GM23338 (cell line): ENCODE results near the gene PURA.

ENCODE experiments used
- EZH2 ChIP-seq: fragments of 200-600 bp; sonication (generic); IDR thresholded peaks from one replicate; pipeline ENCODE4 v1.8.0; 2017; ENCODE audit warnings: antibody characterized with exemption, mild to moderate bottlenecking, low read depth; ENCODE audit not compliant: unreplicated experiment
- POLR2AphosphoS5 ChIP-seq: IDR thresholded peaks from 2 replicates; pipeline ENCODE4 v1.6.1; 2016; ENCODE audit warnings: antibody characterized with exemption, low read depth
- STAT1 ChIP-seq: IDR thresholded peaks from one replicate; pipeline ENCODE4 v1.6.1; 2016; ENCODE audit warnings: antibody characterized with exemption; ENCODE audit not compliant: unreplicated experiment
- ZNF114 ChIP-seq: fragments of 250-450 bp; sonication (Bioruptor Pico); IDR thresholded peaks from 2 replicates; pipeline ENCODE4 v1.5.0; 2020; ENCODE audit warnings: mild to moderate bottlenecking, moderate library complexity
- TF ChIP-seq, protein P1 (sequence below), 2 experiments: fragments of 200-600 bp in 1 of 2; sonication (generic) in 1 of 2; conservative IDR thresholded peaks; 2 replicates each; pipeline versions ENCODE4 v1.5.1 to v1.6.1; 2016 to 2017; ENCODE audit warnings: antibody characterized with exemption in 2 of 2, low read depth in 2 of 2, mild to moderate bottlenecking in 2 of 2, moderate library complexity in 1 of 2
- TF ChIP-seq, protein P2 (sequence below): IDR thresholded peaks from one replicate; pipeline ENCODE4 v1.6.1; 2018; ENCODE audit warnings: antibody characterized with exemption; ENCODE audit not compliant: unreplicated experiment

DNA sequence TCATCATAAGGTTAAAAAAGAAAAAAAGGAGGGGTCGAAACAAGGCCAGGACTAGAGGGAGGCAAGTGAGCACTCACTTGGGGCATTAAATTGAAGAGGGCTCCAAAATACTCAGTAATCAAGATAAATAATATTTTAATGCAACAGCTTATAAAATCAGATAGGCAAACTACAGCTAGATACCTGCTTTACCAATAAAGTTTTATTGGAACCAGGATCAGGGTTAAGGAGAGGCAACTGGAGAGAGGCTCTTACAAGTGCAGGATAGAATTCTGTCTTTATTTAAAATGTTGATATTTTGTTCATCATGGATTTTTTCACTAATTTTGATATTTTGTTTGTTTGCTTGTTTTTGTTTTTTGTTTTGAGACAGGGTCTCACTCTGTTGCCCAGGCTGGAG is 30.3 kb upstream of the PURA start:
- TF ChIP-seq EZH2 (no peak), POLR2AphosphoS5 (no peak), STAT1 (no peak), ZNF114 (CRISPR knock-in tag) (no peak)
- TF ChIP-seq, protein P1, sequence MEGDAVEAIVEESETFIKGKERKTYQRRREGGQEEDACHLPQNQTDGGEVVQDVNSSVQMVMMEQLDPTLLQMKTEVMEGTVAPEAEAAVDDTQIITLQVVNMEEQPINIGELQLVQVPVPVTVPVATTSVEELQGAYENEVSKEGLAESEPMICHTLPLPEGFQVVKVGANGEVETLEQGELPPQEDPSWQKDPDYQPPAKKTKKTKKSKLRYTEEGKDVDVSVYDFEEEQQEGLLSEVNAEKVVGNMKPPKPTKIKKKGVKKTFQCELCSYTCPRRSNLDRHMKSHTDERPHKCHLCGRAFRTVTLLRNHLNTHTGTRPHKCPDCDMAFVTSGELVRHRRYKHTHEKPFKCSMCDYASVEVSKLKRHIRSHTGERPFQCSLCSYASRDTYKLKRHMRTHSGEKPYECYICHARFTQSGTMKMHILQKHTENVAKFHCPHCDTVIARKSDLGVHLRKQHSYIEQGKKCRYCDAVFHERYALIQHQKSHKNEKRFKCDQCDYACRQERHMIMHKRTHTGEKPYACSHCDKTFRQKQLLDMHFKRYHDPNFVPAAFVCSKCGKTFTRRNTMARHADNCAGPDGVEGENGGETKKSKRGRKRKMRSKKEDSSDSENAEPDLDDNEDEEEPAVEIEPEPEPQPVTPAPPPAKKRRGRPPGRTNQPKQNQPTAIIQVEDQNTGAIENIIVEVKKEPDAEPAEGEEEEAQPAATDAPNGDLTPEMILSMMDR (conservative IDR thresholded peaks at IDR 0.05; ENCODE audit: low read depth in 2 of 2): no peak
- TF ChIP-seq, protein P2, sequence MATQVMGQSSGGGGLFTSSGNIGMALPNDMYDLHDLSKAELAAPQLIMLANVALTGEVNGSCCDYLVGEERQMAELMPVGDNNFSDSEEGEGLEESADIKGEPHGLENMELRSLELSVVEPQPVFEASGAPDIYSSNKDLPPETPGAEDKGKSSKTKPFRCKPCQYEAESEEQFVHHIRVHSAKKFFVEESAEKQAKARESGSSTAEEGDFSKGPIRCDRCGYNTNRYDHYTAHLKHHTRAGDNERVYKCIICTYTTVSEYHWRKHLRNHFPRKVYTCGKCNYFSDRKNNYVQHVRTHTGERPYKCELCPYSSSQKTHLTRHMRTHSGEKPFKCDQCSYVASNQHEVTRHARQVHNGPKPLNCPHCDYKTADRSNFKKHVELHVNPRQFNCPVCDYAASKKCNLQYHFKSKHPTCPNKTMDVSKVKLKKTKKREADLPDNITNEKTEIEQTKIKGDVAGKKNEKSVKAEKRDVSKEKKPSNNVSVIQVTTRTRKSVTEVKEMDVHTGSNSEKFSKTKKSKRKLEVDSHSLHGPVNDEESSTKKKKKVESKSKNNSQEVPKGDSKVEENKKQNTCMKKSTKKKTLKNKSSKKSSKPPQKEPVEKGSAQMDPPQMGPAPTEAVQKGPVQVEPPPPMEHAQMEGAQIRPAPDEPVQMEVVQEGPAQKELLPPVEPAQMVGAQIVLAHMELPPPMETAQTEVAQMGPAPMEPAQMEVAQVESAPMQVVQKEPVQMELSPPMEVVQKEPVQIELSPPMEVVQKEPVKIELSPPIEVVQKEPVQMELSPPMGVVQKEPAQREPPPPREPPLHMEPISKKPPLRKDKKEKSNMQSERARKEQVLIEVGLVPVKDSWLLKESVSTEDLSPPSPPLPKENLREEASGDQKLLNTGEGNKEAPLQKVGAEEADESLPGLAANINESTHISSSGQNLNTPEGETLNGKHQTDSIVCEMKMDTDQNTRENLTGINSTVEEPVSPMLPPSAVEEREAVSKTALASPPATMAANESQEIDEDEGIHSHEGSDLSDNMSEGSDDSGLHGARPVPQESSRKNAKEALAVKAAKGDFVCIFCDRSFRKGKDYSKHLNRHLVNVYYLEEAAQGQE: no peak
